ENCODE results near the gene FREM1. TPM values are rescaled to one million over a fixed set of nuclear protein-coding genes. Genes with fewer than 3 reads are reported as not detected.

FREM1 gene
- total RNA-seq, 2 experiments from 2014 or later: not detected

GRCh38 chr9:14823800-14824199 is 86.4 kb downstream of the FREM1 start:
- no peaks in the 10 kb centered on the region for H3K27me3 Mint-ChIP-seq (ENCODE audit: low read depth)
- CTCF ChIA-PET: no interaction called here
- no peak overlapping the region for H3K4me3 Mint-ChIP-seq
- no peaks in the 10 kb centered on the region for H3K9me3 Mint-ChIP-seq (ENCODE audit: insufficient read depth)
- no peak overlapping the region for H3K27ac Mint-ChIP-seq
- no peaks in the 10 kb centered on the region for H3K4me1 Mint-ChIP-seq (ENCODE audit: low read depth)
- POLR2A ChIA-PET: no interaction called here
- ATAC-seq (no peak), DNase-seq (no peak)
- no peaks in the 10 kb centered on the region for H3K36me3 Mint-ChIP-seq (ENCODE audit: low read depth)

DNA sequence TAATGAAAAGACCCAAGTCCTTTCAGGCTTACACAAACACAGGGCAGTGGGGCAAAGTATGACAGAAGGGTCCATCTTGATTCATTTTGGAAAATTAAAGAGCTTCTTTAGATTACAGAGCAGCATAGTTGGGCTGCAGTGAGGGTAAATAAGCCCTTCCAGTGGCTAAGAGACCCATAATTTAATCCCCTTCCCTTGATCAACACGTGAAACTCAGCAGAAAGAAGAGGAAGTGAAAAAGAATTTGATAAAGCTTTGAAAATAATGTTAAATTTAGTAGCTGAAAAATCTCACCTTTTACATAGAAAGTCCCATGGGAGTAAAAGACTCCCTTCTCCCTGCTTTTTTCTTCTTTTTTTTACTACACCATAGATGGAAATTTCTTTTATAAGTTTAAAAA is 87.6 kb downstream of the FREM1 start:
- ChIA-PET POLR2A (no interaction called here), CTCF (no interaction called here)
- peaks cover 3% of the 10 kb centered on the region for H3K27me3 Mint-ChIP-seq (ENCODE audit: low read depth)
- no peak overlapping the region for H3K27ac Mint-ChIP-seq
- H3K4me3 Mint-ChIP-seq: no peak overlapping the region
- no peaks in the 10 kb centered on the region for H3K36me3 Mint-ChIP-seq (ENCODE audit: low read depth)
- H3K9me3 Mint-ChIP-seq (ENCODE audit: insufficient read depth): no peaks in the 10 kb centered on the region
- DNase-seq: no peak
- H3K4me1 Mint-ChIP-seq (ENCODE audit: low read depth): no peaks in the 10 kb centered on the region
- no peak for ATAC-seq

- POLR2A ChIA-PET: no interaction called here
- H3K27ac Mint-ChIP-seq: no peak overlapping the region
Observed at GRCh38 chr9:14819183-14819582, 91.0 kb downstream of the FREM1 start.

DNA sequence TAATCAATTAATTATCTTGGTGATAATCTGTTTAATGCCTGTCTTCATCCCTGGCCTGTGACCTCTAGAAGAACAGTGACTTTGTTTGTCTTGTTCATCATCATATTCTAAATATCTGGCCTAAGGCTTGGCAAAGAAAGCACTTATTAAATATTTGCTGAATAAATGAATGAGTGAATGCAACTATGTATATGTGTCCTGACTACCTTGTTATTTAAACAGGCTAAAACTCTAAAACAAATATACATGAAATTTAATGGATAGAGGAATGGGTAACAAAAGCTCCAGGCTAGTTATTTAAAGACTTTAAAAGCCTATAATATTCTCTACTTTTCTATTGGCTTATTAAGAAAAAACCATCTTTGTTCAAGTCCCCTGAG is 96.0 kb downstream of the FREM1 start:
- Mint-ChIP-seq H3K27me3 (ENCODE audit: low read depth) (peaks cover 3% of the 10 kb centered on the region), H3K9me3 (ENCODE audit: insufficient read depth) (no peaks in the 10 kb centered on the region), H3K4me3 (no peak overlapping the region), H3K27ac (no peak overlapping the region), H3K4me1 (ENCODE audit: low read depth) (no peaks in the 10 kb centered on the region), H3K36me3 (ENCODE audit: low read depth) (no peaks in the 10 kb centered on the region)
- ATAC-seq: no peak
- ChIA-PET CTCF (no interaction called here), POLR2A (no interaction called here)
- DNase-seq: no peak

More at GRCh38 chr9:14819183-14819582, 91.0 kb downstream of the FREM1 start:
- no peaks in the 10 kb centered on the region for H3K4me1 Mint-ChIP-seq (ENCODE audit: low read depth)
- H3K4me3 Mint-ChIP-seq: no peak overlapping the region
- no peaks in the 10 kb centered on the region for H3K36me3 Mint-ChIP-seq (ENCODE audit: low read depth)
- CTCF ChIA-PET: no interaction called here
- ATAC-seq (no peak), DNase-seq (no peak)
- no peaks in the 10 kb centered on the region for H3K9me3 Mint-ChIP-seq (ENCODE audit: insufficient read depth)
- peaks cover 3% of the 10 kb centered on the region for H3K27me3 Mint-ChIP-seq (ENCODE audit: low read depth)

- DNase-seq (no peak), ATAC-seq (no peak)
- POLR2A ChIA-PET: no interaction called here
- no peak overlapping the region for H3K4me3 Mint-ChIP-seq
- no peaks in the 10 kb centered on the region for H3K4me1 Mint-ChIP-seq (ENCODE audit: low read depth)
- H3K36me3 Mint-ChIP-seq (ENCODE audit: low read depth): no peaks in the 10 kb centered on the region
- no peaks in the 10 kb centered on the region for H3K9me3 Mint-ChIP-seq (ENCODE audit: insufficient read depth)
- no peak overlapping the region for H3K27ac Mint-ChIP-seq
- peaks cover 3% of the 10 kb centered on the region for H3K27me3 Mint-ChIP-seq (ENCODE audit: low read depth)
- CTCF ChIA-PET: no interaction called here
Observed at GRCh38 chr9:14813336-14814248, 96.6 kb downstream of the FREM1 start.

GRCh38 chr9:14812806-14813205 is 97.4 kb downstream of the FREM1 start:
- Mint-ChIP-seq H3K4me3 (no peak overlapping the region), H3K9me3 (ENCODE audit: insufficient read depth) (no peaks in the 10 kb centered on the region), H3K27me3 (ENCODE audit: low read depth) (no peaks in the 10 kb centered on the region), H3K4me1 (ENCODE audit: low read depth) (no peaks in the 10 kb centered on the region), H3K36me3 (ENCODE audit: low read depth) (no peaks in the 10 kb centered on the region), H3K27ac (no peak overlapping the region)
- ChIA-PET POLR2A (no interaction called here), CTCF (no interaction called here)
- no peak for ATAC-seq
- no peak for DNase-seq

- H3K27ac Mint-ChIP-seq: no peak overlapping the region
- H3K36me3 Mint-ChIP-seq (ENCODE audit: low read depth): no peaks in the 10 kb centered on the region
- POLR2A ChIA-PET: no interaction called here
Observed at GRCh38 chr9:14811844-14812243, 98.4 kb downstream of the FREM1 start.

GRCh38 chr9:14806941-14807520 is 103.2 kb downstream of the FREM1 start:
- Mint-ChIP-seq H3K4me3 (no peak overlapping the region), H3K9me3 (ENCODE audit: insufficient read depth) (no peaks in the 10 kb centered on the region), H3K4me1 (ENCODE audit: low read depth) (no peaks in the 10 kb centered on the region), H3K36me3 (ENCODE audit: low read depth) (no peaks in the 10 kb centered on the region), H3K27me3 (ENCODE audit: low read depth) (no peaks in the 10 kb centered on the region), H3K27ac (no peak overlapping the region)
- ATAC-seq (no peak), DNase-seq (no peak)
- POLR2A ChIA-PET: no interaction called here
- CTCF ChIA-PET: no interaction called here

More at GRCh38 chr9:14811844-14812243, 98.4 kb downstream of the FREM1 start:
- CTCF ChIA-PET: no interaction called here
- Mint-ChIP-seq H3K27me3 (ENCODE audit: low read depth) (no peaks in the 10 kb centered on the region), H3K4me1 (ENCODE audit: low read depth) (no peaks in the 10 kb centered on the region), H3K4me3 (no peak overlapping the region), H3K9me3 (ENCODE audit: insufficient read depth) (no peaks in the 10 kb centered on the region)
- no peak for ATAC-seq
- no peak for DNase-seq

DNA sequence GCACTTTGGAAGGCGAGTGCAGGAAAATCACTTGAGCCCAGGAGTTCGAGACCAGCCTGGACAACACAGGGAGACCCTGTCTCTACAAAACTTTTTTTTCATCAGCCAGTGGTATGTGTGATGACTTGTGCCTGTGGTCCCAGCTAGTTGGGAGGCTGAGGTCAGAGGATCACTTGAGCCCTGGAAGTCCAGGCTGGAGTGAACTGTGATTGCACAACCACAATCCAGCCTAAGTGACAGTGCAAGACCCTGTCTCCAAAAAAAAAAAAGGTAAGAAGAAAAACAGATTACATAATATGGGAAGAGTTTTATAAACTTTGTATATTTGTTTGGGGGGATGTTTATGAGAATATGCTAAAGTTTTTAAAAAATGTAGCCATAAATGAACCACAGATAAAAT is 111.2 kb downstream of the FREM1 start:
- H3K9me3 Mint-ChIP-seq (ENCODE audit: insufficient read depth): no peaks in the 10 kb centered on the region
- ChIA-PET POLR2A (no interaction called here), CTCF (no interaction called here)
- no peak overlapping the region for H3K4me3 Mint-ChIP-seq
- H3K4me1 Mint-ChIP-seq (ENCODE audit: low read depth): no peaks in the 10 kb centered on the region
- no peaks in the 10 kb centered on the region for H3K27me3 Mint-ChIP-seq (ENCODE audit: low read depth)
- ATAC-seq (no peak), DNase-seq (no peak)
- H3K27ac Mint-ChIP-seq: no peak overlapping the region
- H3K36me3 Mint-ChIP-seq (ENCODE audit: low read depth): no peaks in the 10 kb centered on the region

DNA sequence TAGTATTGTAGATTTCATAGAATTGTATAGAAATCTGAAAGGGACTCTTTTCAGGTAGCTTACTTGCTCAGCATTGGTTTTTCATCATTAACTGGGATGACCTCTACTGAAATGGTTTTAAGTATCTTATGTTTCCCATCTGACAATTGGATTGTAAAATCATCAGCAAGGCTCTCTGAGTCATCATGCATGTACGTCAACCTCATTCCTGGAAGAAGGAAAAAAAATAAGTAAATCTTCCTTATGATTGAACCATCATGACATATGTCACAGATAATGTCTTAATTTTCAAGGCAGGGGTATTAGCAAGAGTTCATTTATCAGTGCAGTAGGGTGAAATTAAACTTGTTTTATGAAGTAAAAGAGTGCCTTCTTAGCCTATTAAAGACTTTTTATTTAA is 112.8 kb downstream of the FREM1 start:
- no peak overlapping the region for H3K27ac Mint-ChIP-seq
- no peak overlapping the region for H3K4me3 Mint-ChIP-seq
- CTCF ChIA-PET: no interaction called here
- no peak for ATAC-seq
- no peaks in the 10 kb centered on the region for H3K36me3 Mint-ChIP-seq (ENCODE audit: low read depth)
- POLR2A ChIA-PET: no interaction called here
- no peak for DNase-seq
- H3K9me3 Mint-ChIP-seq (ENCODE audit: insufficient read depth): no peaks in the 10 kb centered on the region
- no peaks in the 10 kb centered on the region for H3K27me3 Mint-ChIP-seq (ENCODE audit: low read depth)
- H3K4me1 Mint-ChIP-seq (ENCODE audit: low read depth): no peaks in the 10 kb centered on the region

DNA sequence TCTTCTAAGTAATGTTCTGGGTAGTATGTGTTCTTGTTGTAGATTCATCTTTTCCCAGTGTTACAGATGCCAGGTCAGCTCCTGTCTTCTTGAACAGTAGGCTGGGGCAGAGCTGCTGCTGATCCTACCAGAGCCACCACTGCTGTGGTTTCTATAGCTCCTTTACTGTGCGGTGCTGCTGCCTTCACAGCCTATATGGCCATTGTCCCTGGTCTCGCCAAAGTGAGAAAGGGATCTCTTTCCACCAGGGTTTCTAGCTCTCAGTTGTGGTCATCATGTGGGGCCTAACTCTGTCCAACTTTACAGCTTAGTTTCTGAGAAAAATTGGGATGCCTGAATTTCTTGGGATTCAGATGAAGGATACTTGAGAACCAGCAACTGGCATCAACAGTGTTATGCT is 116.8 kb downstream of the FREM1 start:
- Mint-ChIP-seq H3K4me1 (ENCODE audit: low read depth) (no peaks in the 10 kb centered on the region), H3K9me3 (ENCODE audit: insufficient read depth) (no peaks in the 10 kb centered on the region), H3K36me3 (ENCODE audit: low read depth) (no peaks in the 10 kb centered on the region), H3K4me3 (no peak overlapping the region), H3K27ac (no peak overlapping the region), H3K27me3 (ENCODE audit: low read depth) (no peaks in the 10 kb centered on the region)
- ChIA-PET CTCF (no interaction called here), POLR2A (no interaction called here)
- no peak for DNase-seq
- no peak for ATAC-seq

DNA sequence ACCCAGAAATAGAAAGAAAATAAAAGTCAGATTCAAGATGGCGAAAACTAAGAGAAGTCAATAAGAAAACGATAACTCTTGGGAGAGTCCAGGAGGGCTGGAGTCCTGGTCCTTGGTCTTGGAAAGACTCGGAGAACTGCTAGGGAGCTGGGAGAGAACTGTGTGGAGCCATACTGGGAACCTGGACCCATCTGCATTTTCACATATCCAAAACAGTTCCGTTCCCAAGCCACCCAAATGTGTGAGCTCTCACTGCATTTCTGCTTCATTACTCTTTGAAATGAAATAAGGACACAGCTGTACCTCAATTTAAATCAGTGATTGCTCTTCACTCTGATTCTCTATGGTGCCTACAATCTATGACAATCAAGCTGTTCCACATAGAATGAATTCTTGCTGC is 119.6 kb downstream of the FREM1 start:
- H3K27ac Mint-ChIP-seq: no peak overlapping the region
- ChIA-PET POLR2A (no interaction called here), CTCF (no interaction called here)
- no peaks in the 10 kb centered on the region for H3K36me3 Mint-ChIP-seq (ENCODE audit: low read depth)
- H3K4me1 Mint-ChIP-seq (ENCODE audit: low read depth): no peaks in the 10 kb centered on the region
- no peak overlapping the region for H3K4me3 Mint-ChIP-seq
- ATAC-seq: no peak
- DNase-seq: no peak
- peaks cover 3% of the 10 kb centered on the region for H3K27me3 Mint-ChIP-seq (ENCODE audit: low read depth)
- no peaks in the 10 kb centered on the region for H3K9me3 Mint-ChIP-seq (ENCODE audit: insufficient read depth)

DNA sequence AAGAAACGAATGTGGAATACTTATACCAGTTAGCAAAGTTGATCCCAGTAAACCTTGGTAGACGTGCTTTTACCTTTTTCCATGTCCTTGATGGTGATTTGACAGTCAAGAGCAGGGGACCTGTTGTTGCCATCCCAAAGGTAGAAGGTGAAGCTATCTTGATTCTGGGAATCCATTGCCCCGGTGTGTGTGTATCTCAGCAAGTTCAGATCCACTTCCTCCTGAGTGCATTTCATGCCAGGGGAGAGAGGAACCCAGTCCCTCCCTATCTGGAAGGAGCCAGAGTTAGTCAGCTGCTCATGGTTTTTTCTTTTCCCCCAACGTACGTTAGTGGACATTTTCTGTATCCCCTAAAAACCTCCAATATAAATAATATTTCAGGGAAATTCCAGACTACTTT is 121.4 kb downstream of the FREM1 start:
- ChIA-PET POLR2A (no interaction called here), CTCF (no interaction called here)
- Mint-ChIP-seq H3K4me3 (no peak overlapping the region), H3K27ac (no peak overlapping the region), H3K4me1 (ENCODE audit: low read depth) (no peaks in the 10 kb centered on the region), H3K27me3 (ENCODE audit: low read depth) (peaks cover 3% of the 10 kb centered on the region), H3K9me3 (ENCODE audit: insufficient read depth) (no peaks in the 10 kb centered on the region), H3K36me3 (ENCODE audit: low read depth) (no peaks in the 10 kb centered on the region)
- no peak for ATAC-seq
- no peak for DNase-seq

Measured in activated CD8-positive, alpha-beta T cell treated with anti-CD3 and anti-CD28 coated beads, Interleukin-2, amount 10 ng/mL, durations not matched to agents 7 days and 5 days (primary cell).